Spleen (tissue), 11 donors: ENCODE data around the gene NOTCH2. TPM values are rescaled to one million over a fixed set of nuclear protein-coding genes. Genes with fewer than 3 reads are reported as not detected.

Experiments used
- DNase-seq: peaks from one replicate; pipeline ENCODE4 v3.0.0-alpha.2; 2020
- H3K27ac ChIP-seq, 8 donors: fragments of 200-600 bp; sonication (generic) in 7 of 8; 1 replicate in 4 of 8; 2 replicates in 4 of 8; pipeline versions ENCODE4 v1.5.0 to v1.8.0; 2016 to 2021; ENCODE audit warnings: inconsistent platforms in 4 of 8, mild to moderate bottlenecking in 4 of 8, moderate library complexity in 1 of 8
- H3K27me3 ChIP-seq, 7 donors: fragments of 200-600 bp; sonication (generic) in 6 of 7; replicated peaks in 1 of 7; 1 replicate in 4 of 7; 2 replicates in 3 of 7; pipeline versions ENCODE4 v1.5.0 to v1.8.0; 2016 to 2021; ENCODE audit warnings: inconsistent platforms in 3 of 7, mild to moderate bottlenecking in 1 of 7
- H3K36me3 ChIP-seq, 6 donors: fragments of 200-600 bp; sonication (generic) in 5 of 6; 1 replicate in 4 of 6; 2 replicates in 2 of 6; pipeline versions ENCODE4 v1.5.0 to v1.8.0; 2016 to 2021; ENCODE audit warnings: inconsistent platforms in 2 of 6
- H3K4me1 ChIP-seq, 6 donors: fragments of 200-600 bp; sonication (generic) in 5 of 6; 1 replicate in 3 of 6; 2 replicates in 3 of 6; pipeline versions ENCODE4 v1.5.0 to v1.8.0; 2016 to 2021; ENCODE audit warnings: inconsistent platforms in 3 of 6
- H3K4me3 ChIP-seq, 8 donors: fragments of 200-600 bp; sonication (generic) in 7 of 8; 1 replicate in 4 of 8; 2 replicates in 4 of 8; pipeline versions ENCODE4 v1.5.0 to v1.8.0; 2016 to 2021; ENCODE audit warnings: inconsistent platforms in 4 of 8, mild to moderate bottlenecking in 4 of 8, moderate library complexity in 2 of 8
- H3K9me3 ChIP-seq, 8 donors: fragments of 200-600 bp; sonication (generic) in 7 of 8; 1 replicate in 4 of 8; 2 replicates in 4 of 8; pipeline versions ENCODE4 v1.5.0 to v1.8.0; 2016 to 2021; ENCODE audit warnings: inconsistent platforms in 4 of 8
- POLR2A ChIP-seq, 3 donors: fragments of 450-650 bp; IDR thresholded peaks; one replicate each; pipeline ENCODE4 v1.5.1; 2017; ENCODE audit warnings: antibody characterized with exemption in 3 of 3, mild to moderate bottlenecking in 1 of 3
- POLR2AphosphoS5 ChIP-seq, 3 donors: sonication (generic); formaldehyde crosslinking; IDR thresholded peaks; one replicate each; pipeline ENCODE4 v1.5.1; 2017; ENCODE audit warnings: antibody characterized with exemption in 3 of 3
- WGBS, 5 donors: extraction: QIAGEN DNeasy Blood & Tissue Kit in 3 of 5; methylation state at CpG; one replicate each; pipeline versions ENCODE4 v1.1.5 to v1.1.7; 2013 to 2018; 5-methylcytosine and 5-hydroxymethylcytosine counted together
- intact Hi-C: fragments of 100-400 bp; cut with DNase I; formaldehyde crosslinking; loops from one replicate; pipeline ENCODE4 v1.15.0; 2023; ENCODE audit warnings: low total_unique reads
- polyA plus RNA-seq, 3 donors: library from polyadenylated mRNA; stranded (reverse); fragments of 200-250 nt; gene quantifications; one replicate each; pipeline ENCODE4 v1.2.1, GENCODE V29; 2013
- total RNA-seq, 7 donors: library from RNA; depleted of rRNA in 3 of 7; stranded (reverse); fragments of >200 nt in 3 of 7; fragmentation: NEBNext Ultra II Directional in 4 of 7; extraction: Animal tissue kit (Norgen Biotek cat#: 25700) in 4 of 7; gene quantifications; one replicate each; pipeline versions ENCODE4 v1.1.0 to v1.2.1, GENCODE V29; 2016 to 2021
- TF ChIP-seq, protein P1 (sequence below), 11 experiments: fragments of 200-600 bp in 7 of 11; fragments of 450-650 bp in 4 of 11; sonication (generic) in 4 of 11; IDR thresholded peaks in 8 of 11; conservative IDR thresholded peaks in 3 of 11; 1 replicate in 7 of 11; 2 replicates in 4 of 11; pipeline versions ENCODE4 v1.4.0 to v1.8.0; 2016 to 2021; ENCODE audit warnings: antibody characterized with exemption in 11 of 11, inconsistent platforms in 4 of 11, mild to moderate bottlenecking in 1 of 11
- donor health status: healthy with polysubstance abuse.
- donor health status: DM: no; HTN: no; CAD: no; lungs with moderate emphysema.
- donor health status: DM: no; HTN: no; CAD: no.
- donor health status: Bipolar disorder and iron deficiency.
- donor health status: healthy.
- donor health status: DM: no; HTN: no; CAD: no.
- donor health status: DM: yes; HTN: yes; CAD: no.

NOTCH2 gene
- total and polyA plus RNA-seq, 10 donors: 11.3 to 230 (median 138) TPM

DNA sequence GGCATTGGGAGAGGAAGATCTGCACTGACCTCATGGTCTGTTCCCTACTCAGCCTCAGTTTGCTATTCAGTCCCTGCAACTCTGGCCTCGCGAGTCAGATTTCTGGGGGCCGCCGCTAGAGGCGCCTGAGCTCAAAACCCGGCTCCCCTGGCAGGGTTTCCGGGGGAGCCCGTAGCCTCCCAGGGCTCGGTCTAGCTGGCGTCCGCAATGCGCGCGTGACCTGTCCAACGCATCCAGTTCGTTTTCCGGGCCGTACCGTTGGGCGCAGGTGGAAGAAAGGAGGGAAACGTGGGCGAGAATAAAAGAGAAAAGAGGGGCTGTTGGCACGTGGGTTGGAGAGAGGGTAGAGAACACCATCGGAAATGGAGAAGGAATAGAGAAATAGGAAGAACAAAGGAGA, 173.2 kb downstream of the NOTCH2 start, which contains the start of gene ADAM30:
TSS of gene ADAM30 (minus strand) at position 213 of the 400 bp plus-strand sequence. CDS start at position 34, 179 bp downstream.
- no peak within 1 kb of the TSS for H3K27ac ChIP-seq
- WGBS, 5 donors: 52 to 69% (median 63%) methylated on average over 23 to 24 of the region's 24 CpGs
- no peak within 1 kb of the TSS for H3K4me3 ChIP-seq
- H3K9me3 ChIP-seq: no peaks in the 10 kb centered on the region
- intact Hi-C loops: no loop called here
- DNase-seq: no peak
- H3K36me3 ChIP-seq: no peaks in the 10 kb centered on the region
- TF ChIP-seq, protein P1, sequence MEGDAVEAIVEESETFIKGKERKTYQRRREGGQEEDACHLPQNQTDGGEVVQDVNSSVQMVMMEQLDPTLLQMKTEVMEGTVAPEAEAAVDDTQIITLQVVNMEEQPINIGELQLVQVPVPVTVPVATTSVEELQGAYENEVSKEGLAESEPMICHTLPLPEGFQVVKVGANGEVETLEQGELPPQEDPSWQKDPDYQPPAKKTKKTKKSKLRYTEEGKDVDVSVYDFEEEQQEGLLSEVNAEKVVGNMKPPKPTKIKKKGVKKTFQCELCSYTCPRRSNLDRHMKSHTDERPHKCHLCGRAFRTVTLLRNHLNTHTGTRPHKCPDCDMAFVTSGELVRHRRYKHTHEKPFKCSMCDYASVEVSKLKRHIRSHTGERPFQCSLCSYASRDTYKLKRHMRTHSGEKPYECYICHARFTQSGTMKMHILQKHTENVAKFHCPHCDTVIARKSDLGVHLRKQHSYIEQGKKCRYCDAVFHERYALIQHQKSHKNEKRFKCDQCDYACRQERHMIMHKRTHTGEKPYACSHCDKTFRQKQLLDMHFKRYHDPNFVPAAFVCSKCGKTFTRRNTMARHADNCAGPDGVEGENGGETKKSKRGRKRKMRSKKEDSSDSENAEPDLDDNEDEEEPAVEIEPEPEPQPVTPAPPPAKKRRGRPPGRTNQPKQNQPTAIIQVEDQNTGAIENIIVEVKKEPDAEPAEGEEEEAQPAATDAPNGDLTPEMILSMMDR (IDR thresholded peaks at IDR 0.05 in 8 of 11, conservative IDR thresholded peaks at IDR 0.05 in 3 of 11): no peak
- no peak for TF ChIP-seq POLR2A (IDR thresholded peaks at IDR 0.05)
- TF ChIP-seq POLR2AphosphoS5 (IDR thresholded peaks at IDR 0.05): no peak
- no peaks in the 10 kb centered on the region for H3K4me1 ChIP-seq
- peaks cover 0 to 5% (median 0%) of the 10 kb centered on the region in 7 donors for H3K27me3 ChIP-seq

DNA sequence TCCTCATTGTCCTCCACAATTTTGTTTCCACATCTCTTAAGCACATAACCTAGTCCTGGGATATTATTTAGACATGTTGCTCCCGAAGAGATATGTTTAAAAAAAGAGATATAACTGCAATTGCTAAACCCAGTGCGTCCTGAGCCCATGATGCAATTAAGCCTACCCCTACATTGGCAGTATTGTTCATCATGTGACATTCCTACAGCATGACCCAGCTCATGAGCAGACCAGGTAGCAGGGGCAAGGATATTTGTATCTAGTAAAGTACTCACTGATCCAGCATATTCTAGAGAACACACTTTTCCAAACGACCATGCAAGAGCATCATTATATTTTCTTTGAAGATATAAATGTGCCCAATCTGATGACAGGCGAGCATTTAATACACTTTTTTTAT, 174.4 kb downstream of the NOTCH2 start:
- no peaks in the 10 kb centered on the region for H3K36me3 ChIP-seq
- 69 to 85% (median 77%) methylated on average over 4 of the region's 4 CpGs for WGBS, 5 donors
- H3K27ac ChIP-seq: no peak overlapping the region
- no peak for DNase-seq
- H3K4me1 ChIP-seq: no peaks in the 10 kb centered on the region
- H3K4me3 ChIP-seq: no peak overlapping the region
- H3K9me3 ChIP-seq: no peaks in the 10 kb centered on the region
- peaks cover 0 to 5% (median 0%) of the 10 kb centered on the region in 7 donors for H3K27me3 ChIP-seq
- intact Hi-C loops: no loop called here
- TF ChIP-seq POLR2AphosphoS5 (IDR thresholded peaks at IDR 0.05) (no peak), POLR2A (IDR thresholded peaks at IDR 0.05) (no peak)
- TF ChIP-seq, protein P1 (IDR thresholded peaks at IDR 0.05 in 8 of 11, conservative IDR thresholded peaks at IDR 0.05 in 3 of 11): no peak

DNA sequence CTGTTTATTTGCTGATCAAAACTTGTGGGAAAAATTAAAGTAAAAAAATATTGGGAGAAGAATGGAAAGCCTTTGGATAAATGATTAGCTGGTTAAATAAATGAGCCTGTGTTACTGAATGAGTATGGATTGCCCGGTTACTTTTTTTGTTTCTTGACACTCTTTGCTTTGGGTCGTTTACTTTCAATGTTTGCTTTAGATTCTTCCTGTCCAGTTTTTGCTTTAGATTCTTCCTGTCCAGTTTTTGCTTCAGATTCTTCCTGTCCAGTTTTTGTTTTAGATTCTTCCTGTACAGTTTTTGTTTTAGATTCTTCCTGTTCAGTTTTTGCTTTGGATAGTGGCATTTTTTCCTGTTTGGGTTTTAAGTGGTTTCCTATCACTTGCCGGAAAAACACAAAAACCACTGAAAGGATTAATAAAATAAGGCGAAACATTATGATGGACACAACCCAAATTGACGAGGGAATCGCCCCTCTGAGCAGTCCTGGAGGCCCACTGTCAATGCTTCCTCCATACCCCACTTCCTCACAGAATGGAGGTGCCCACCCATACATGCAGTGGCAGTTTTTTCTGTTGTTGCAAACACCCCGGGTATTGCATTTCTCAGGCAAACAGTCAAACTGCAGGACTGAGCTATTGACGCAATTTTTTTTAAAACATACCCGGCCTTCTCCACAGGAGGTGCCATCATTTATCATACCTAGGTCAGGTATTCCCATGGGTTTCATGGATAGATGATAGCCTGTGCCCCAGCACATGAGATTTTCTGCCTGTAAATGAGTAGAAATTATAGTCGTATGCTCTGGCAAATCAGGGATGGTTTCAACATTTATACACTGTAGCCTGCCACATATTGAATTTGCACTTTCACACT, 175.4 kb downstream of the NOTCH2 start:
- no peaks in the 10 kb centered on the region for H3K36me3 ChIP-seq
- DNase-seq: no peak
- peaks cover 0 to 5% (median 0%) of the 10 kb centered on the region in 7 donors for H3K27me3 ChIP-seq
- TF ChIP-seq POLR2A (IDR thresholded peaks at IDR 0.05) (no peak), POLR2AphosphoS5 (IDR thresholded peaks at IDR 0.05) (no peak)
- TF ChIP-seq, protein P1 (IDR thresholded peaks at IDR 0.05 in 8 of 11, conservative IDR thresholded peaks at IDR 0.05 in 3 of 11): no peak
- no peak overlapping the region for H3K4me3 ChIP-seq
- H3K9me3 ChIP-seq: peaks cover 0 to 3% (median under 1%) of the 10 kb centered on the region in 8 donors
- peak overlapping the region in 2 of 8 donors; percentile 9 to 15 for H3K27ac ChIP-seq
- intact Hi-C loops: no loop called here
- no peaks in the 10 kb centered on the region for H3K4me1 ChIP-seq
- WGBS, 5 donors: 49 to 75% (median 53%) methylated on average over 10 of the region's 10 CpGs

DNA sequence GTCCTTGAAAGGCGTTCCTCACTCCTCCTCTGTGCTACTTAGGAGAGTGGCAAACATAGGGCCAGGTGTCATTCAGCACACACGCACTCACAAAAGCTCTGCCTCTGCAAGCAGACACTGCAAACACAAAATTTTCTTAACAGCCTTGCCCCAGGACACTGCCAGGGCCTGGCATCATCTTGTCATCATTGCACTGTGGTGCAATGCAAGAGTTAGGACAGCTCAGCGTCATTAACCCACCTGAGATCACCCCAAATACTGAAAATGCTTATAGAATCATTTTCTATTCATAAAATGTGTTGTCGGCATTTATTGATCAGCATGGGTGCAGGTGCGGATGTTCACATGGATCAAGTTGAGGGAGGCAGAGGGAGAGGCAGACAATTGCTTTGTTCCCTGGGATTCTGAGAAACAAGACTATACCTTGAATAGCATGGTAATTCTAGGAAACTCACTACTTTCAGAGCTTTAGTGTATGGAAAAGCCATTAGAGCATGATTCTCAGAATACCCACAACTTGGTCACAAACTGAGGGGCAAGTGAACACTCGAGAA, 176.1 kb downstream of the NOTCH2 start:
- no peak for TF ChIP-seq POLR2A (IDR thresholded peaks at IDR 0.05)
- TF ChIP-seq POLR2AphosphoS5 (IDR thresholded peaks at IDR 0.05): no peak
- TF ChIP-seq, protein P1 (IDR thresholded peaks at IDR 0.05 in 8 of 11, conservative IDR thresholded peaks at IDR 0.05 in 3 of 11): no peak
- Histone ChIP-seq H3K27me3 (peaks cover 0 to 5% (median 0%) of the 10 kb centered on the region in 7 donors), H3K27ac (peak overlapping the region in 1 of 8 donors; percentile 15), H3K9me3 (peaks cover 0 to 10% (median 8%) of the 10 kb centered on the region in 8 donors), H3K36me3 (no peaks in the 10 kb centered on the region), H3K4me1 (no peaks in the 10 kb centered on the region), H3K4me3 (no peak overlapping the region)
- 79 to 88% (median 84%) methylated on average over 6 of the region's 6 CpGs for WGBS, 5 donors
- no peak for DNase-seq
- intact Hi-C loops: no loop called here
